ENCODE results near the gene CBX6.
A peak's percentile ranks its signal among the peaks of the same experiment; 100 is the strongest.

Gene CBX6

GRCh38 chr22:38834991-38835390, 37.0 kb downstream of the CBX6 start:
- no peak for DNase-seq

- DNase-seq: no peak
Observed at GRCh38 chr22:38834215-38834953, 37.6 kb downstream of the CBX6 start.

- DNase-seq: no peak
Observed at GRCh38 chr22:38833061-38833460, 39.0 kb downstream of the CBX6 start.

- DNase-seq: no peak
Observed at GRCh38 chr22:38832005-38832978, 39.7 kb downstream of the CBX6 start.

GRCh38 chr22:38831166-38831945, 40.7 kb downstream of the CBX6 start:
- DNase-seq: no peak

- DNase-seq: no peak
Observed at GRCh38 chr22:38830845-38831108, 41.2 kb downstream of the CBX6 start.

GRCh38 chr22:38830026-38830844, 41.8 kb downstream of the CBX6 start:
- no peak for DNase-seq

- DNase-seq: no peak
Observed at GRCh38 chr22:38829485-38829884, 42.5 kb downstream of the CBX6 start.

- no peak for DNase-seq
Observed at GRCh38 chr22:38828616-38829205, 43.3 kb downstream of the CBX6 start.

- no peak for DNase-seq
Observed at GRCh38 chr22:38828191-38828590, 43.8 kb downstream of the CBX6 start.

GRCh38 chr22:38827510-38827909, 44.5 kb downstream of the CBX6 start:
- no peak for DNase-seq

GRCh38 chr22:38826801-38827200, 45.2 kb downstream of the CBX6 start:
- no peak for DNase-seq

- no peak for DNase-seq
Observed at GRCh38 chr22:38826386-38826785, 45.6 kb downstream of the CBX6 start.

GRCh38 chr22:38824585-38824984, 47.4 kb downstream of the CBX6 start:
- DNase-seq: no peak

GRCh38 chr22:38823637-38824036, 48.4 kb downstream of the CBX6 start:
- no peak for DNase-seq

GRCh38 chr22:38823076-38823475, 48.9 kb downstream of the CBX6 start:
- no peak for DNase-seq

GRCh38 chr22:38820020-38820419, 52.0 kb downstream of the CBX6 start:
- DNase-seq: peak; percentile 63

- DNase-seq: no peak
Observed at GRCh38 chr22:38819387-38819940, 52.6 kb downstream of the CBX6 start.

GRCh38 chr22:38817196-38817595, 54.8 kb downstream of the CBX6 start:
- no peak for DNase-seq

- DNase-seq: no peak
Observed at GRCh38 chr22:38815842-38816241, 56.2 kb downstream of the CBX6 start.

All from NCI-H2227 treated with DMSO at 0.1 percent for 48 hours (cell line).